GM19468 (cell line): ENCODE measurements around the gene ADCYAP1.

Source experiments
- ATAC-seq: cut with Tn5 transposase; IDR thresholded peaks from one replicate; pipeline ENCODE4 v1.9.1; 2021; ENCODE audit warnings: mild to moderate bottlenecking, moderate library complexity, moderate number of reproducible peaks; ENCODE audit not compliant: unreplicated experiment; ENCODE audit errors: extremely low read depth

The ADCYAP1 gene

GRCh38 chr18:908758-909724 lies 4.4 kb downstream of the ADCYAP1 start:
- no peak for ATAC-seq

- no peak for ATAC-seq
Observed at GRCh38 chr18:910247-910646, 5.6 kb downstream of the ADCYAP1 start.

- ATAC-seq, result no peak
Observed at GRCh38 chr18:911025-911424, 6.4 kb downstream of the ADCYAP1 start.

GRCh38 chr18:911486-911885 lies 6.8 kb downstream of the ADCYAP1 start:
- ATAC-seq, result no peak

- no peak for ATAC-seq
Observed at GRCh38 chr18:916562-916961, 11.9 kb downstream of the ADCYAP1 start.

- ATAC-seq, result no peak
Observed at GRCh38 chr18:919078-919477, 14.4 kb downstream of the ADCYAP1 start.

GRCh38 chr18:923144-923866 lies 18.6 kb downstream of the ADCYAP1 start:
- ATAC-seq, result no peak

- no peak for ATAC-seq
Observed at GRCh38 chr18:924987-925386, 20.3 kb downstream of the ADCYAP1 start.

GRCh38 chr18:926946-927345 lies 22.3 kb downstream of the ADCYAP1 start:
- no peak for ATAC-seq

GRCh38 chr18:933082-933481 lies 28.4 kb downstream of the ADCYAP1 start:
- ATAC-seq, result no peak

GRCh38 chr18:934518-935133 lies 30.0 kb downstream of the ADCYAP1 start:
- no peak for ATAC-seq

- no peak for ATAC-seq
Observed at GRCh38 chr18:936941-937340, 32.3 kb downstream of the ADCYAP1 start.

- no peak for ATAC-seq
Observed at GRCh38 chr18:939166-939565, 34.5 kb downstream of the ADCYAP1 start.

GRCh38 chr18:939958-940357 lies 35.3 kb downstream of the ADCYAP1 start:
- ATAC-seq, result no peak

GRCh38 chr18:941331-941730 lies 36.7 kb downstream of the ADCYAP1 start:
- no peak for ATAC-seq

GRCh38 chr18:944440-944839 lies 39.8 kb downstream of the ADCYAP1 start:
- no peak for ATAC-seq

- no peak for ATAC-seq
Observed at GRCh38 chr18:949724-950631, 45.3 kb downstream of the ADCYAP1 start.

GRCh38 chr18:950882-951495 lies 46.3 kb downstream of the ADCYAP1 start:
- no peak for ATAC-seq

- no peak for ATAC-seq
Observed at GRCh38 chr18:955384-956066, 50.9 kb downstream of the ADCYAP1 start.
